Measurements from ENCODE around the gene CYYR1.

CYYR1 gene

GRCh38 chr21:26550326-26550725, 22.8 kb downstream of the CYYR1 start:
- DNase-seq, result no peak

GRCh38 chr21:26546446-26547097, 26.5 kb downstream of the CYYR1 start:
- DNase-seq, result no peak

- no peak for DNase-seq
These were observed 28.8 kb downstream of the CYYR1 start for GRCh38 chr21:26544201-26544775.

- DNase-seq, result no peak
These were observed 32.4 kb downstream of the CYYR1 start for GRCh38 chr21:26540651-26541050.

- DNase-seq, result no peak
These were observed 33.5 kb downstream of the CYYR1 start for GRCh38 chr21:26539566-26539965.

- no peak for DNase-seq
These were observed 38.6 kb downstream of the CYYR1 start for GRCh38 chr21:26534517-26534916.

GRCh38 chr21:26532208-26532607, 40.9 kb downstream of the CYYR1 start:
- DNase-seq, result no peak

- no peak for DNase-seq
These were observed 43.6 kb downstream of the CYYR1 start for GRCh38 chr21:26529526-26529925.

GRCh38 chr21:26528882-26529281, 44.2 kb downstream of the CYYR1 start:
- DNase-seq, result no peak

GRCh38 chr21:26522704-26523103, 50.4 kb downstream of the CYYR1 start:
- DNase-seq, result no peak

- DNase-seq, result no peak
These were observed 53.9 kb downstream of the CYYR1 start for GRCh38 chr21:26519142-26519541.

- no peak for DNase-seq
These were observed 57.8 kb downstream of the CYYR1 start for GRCh38 chr21:26515257-26515656.

GRCh38 chr21:26513212-26513611, 59.9 kb downstream of the CYYR1 start:
- no peak for DNase-seq

- DNase-seq, result no peak
These were observed 60.4 kb downstream of the CYYR1 start for GRCh38 chr21:26512664-26513063.

- no peak for DNase-seq
These were observed 64.2 kb downstream of the CYYR1 start for GRCh38 chr21:26508903-26509302.

GRCh38 chr21:26506956-26507355, 66.1 kb downstream of the CYYR1 start:
- DNase-seq, result no peak

GRCh38 chr21:26505211-26505610, 67.9 kb downstream of the CYYR1 start:
- DNase-seq, result no peak

GRCh38 chr21:26503414-26503813, 69.7 kb downstream of the CYYR1 start:
- DNase-seq, result no peak

GRCh38 chr21:26501495-26502021, 71.5 kb downstream of the CYYR1 start:
- no peak for DNase-seq

GRCh38 chr21:26499495-26499894, 73.6 kb downstream of the CYYR1 start:
- no peak for DNase-seq

GRCh38 chr21:26495283-26495849, 77.7 kb downstream of the CYYR1 start:
- DNase-seq, result no peak

GRCh38 chr21:26491663-26492062, 81.4 kb downstream of the CYYR1 start:
- no peak for DNase-seq

- DNase-seq, result no peak
These were observed 82.3 kb downstream of the CYYR1 start for GRCh38 chr21:26490771-26491170.

- no peak for DNase-seq
These were observed 83.3 kb downstream of the CYYR1 start for GRCh38 chr21:26489781-26490180.
